Keratinocyte (primary cell): ENCODE data around the gene STXBP1. TPM values are rescaled to one million over a fixed set of nuclear protein-coding genes. Genes with fewer than 3 reads are reported as not detected.
A peak's percentile ranks its signal among the peaks of the same experiment; 100 is the strongest.

ENCODE experiments used
- DNase-seq: peaks from one replicate; pipeline ENCODE4 v3.0.0-alpha.2; 2011; ENCODE audit warnings: low read depth, missing footprints, low spot score
- FAIRE-seq: peaks from 2 replicates; lab custom pipeline; 2011; peaks lifted over from hg19 to GRCh38; lab: Jason Lieb, UNC
- H2AFZ ChIP-seq: 2 replicates; pipeline ENCODE4 v1.6.0; 2012; ENCODE audit warnings: low read length, control low read depth, inconsistent platforms; ENCODE audit not compliant: control insufficient read depth
- H3K27ac ChIP-seq: 2 replicates; pipeline ENCODE4 v1.5.1; 2011; ENCODE audit warnings: low read length; ENCODE audit not compliant: control insufficient read depth, insufficient read depth
- H3K27me3 ChIP-seq: 3 replicates; pipeline ENCODE4 v1.6.0; 2011; ENCODE audit warnings: low read length; ENCODE audit not compliant: control insufficient read depth, insufficient read depth; ENCODE audit errors: extremely low read depth
- H3K36me3 ChIP-seq, 2 experiments: 2 replicates in 1 of 2; 3 replicates in 1 of 2; pipeline ENCODE4 v1.5.1; 2011; ENCODE audit warnings: low read length in 2 of 2, mild to moderate bottlenecking in 1 of 2; ENCODE audit not compliant: control insufficient read depth in 2 of 2, insufficient read depth in 2 of 2; ENCODE audit errors: extremely low read depth in 1 of 2
- H3K4me1 ChIP-seq: 3 replicates; pipeline ENCODE4 v1.5.1; 2011; ENCODE audit warnings: low read length; ENCODE audit not compliant: control insufficient read depth, insufficient read depth; ENCODE audit errors: extremely low read depth
- H3K4me2 ChIP-seq: 3 replicates; pipeline ENCODE4 v1.6.0; 2011; ENCODE audit warnings: low read depth, low read length; ENCODE audit not compliant: control insufficient read depth, insufficient read depth; ENCODE audit errors: extremely low read depth
- H3K4me3 ChIP-seq, 3 experiments: fragments of 200-600 bp in 1 of 3; sonication (generic) in 1 of 3; 2 replicates in 2 of 3; 3 replicates in 1 of 3; pipeline ENCODE4 v1.5.1; 2011 to 2016; ENCODE audit warnings: low read length in 3 of 3, mild to moderate bottlenecking in 3 of 3, control low read depth in 2 of 3, inconsistent platforms in 1 of 3, low read depth in 1 of 3, mixed read lengths in 1 of 3, mixed run types in 1 of 3, moderate library complexity in 1 of 3; ENCODE audit not compliant: control insufficient read depth in 2 of 3, insufficient read depth in 2 of 3; ENCODE audit errors: extremely low read depth in 1 of 3
- H3K79me2 ChIP-seq: 2 replicates; pipeline ENCODE4 v1.6.0; 2012; ENCODE audit warnings: low read length; ENCODE audit not compliant: control insufficient read depth, insufficient read depth
- H3K9ac ChIP-seq: 3 replicates; pipeline ENCODE4 v1.6.0; 2011; ENCODE audit warnings: low read length; ENCODE audit not compliant: control insufficient read depth, insufficient read depth; ENCODE audit errors: extremely low read depth
- H3K9me1 ChIP-seq: 3 replicates; pipeline ENCODE4 v1.6.0; 2011; ENCODE audit warnings: low read length; ENCODE audit not compliant: control insufficient read depth, insufficient read depth; ENCODE audit errors: extremely low read depth
- H3K9me3 ChIP-seq: 2 replicates; pipeline ENCODE4 v1.5.1; 2012; ENCODE audit warnings: low read depth, low read length; ENCODE audit not compliant: control insufficient read depth
- H4K20me1 ChIP-seq: 3 replicates; pipeline ENCODE4 v1.6.0; 2011; ENCODE audit warnings: low read length; ENCODE audit not compliant: control insufficient read depth, insufficient read depth; ENCODE audit errors: extremely low read depth
- EZH2 ChIP-seq: IDR thresholded peaks from one replicate; pipeline ENCODE4 v1.6.1; 2012; ENCODE audit warnings: inconsistent platforms, mild to moderate bottlenecking, low read length, moderate library complexity
- dilution Hi-C: fragments of 300-500 bp; cut with MboI; formaldehyde crosslinking; loops from one replicate; pipeline ENCODE4 v1.7.0; 2020; ENCODE audit warnings: low sequenced_read_pairs; ENCODE audit not compliant: extremely low pct_ligation_motif_present
- polyA plus RNA-seq, 5 experiments: library from polyadenylated mRNA; depleted of rRNA in 3 of 5; stranded (reverse) in 3 of 5; stranded (forward) in 1 of 5; unstranded in 1 of 5; fragments of >200 nt; gene quantifications; 1 replicate in 1 of 5; 2 replicates in 3 of 5; 3 replicates in 1 of 5; pipeline versions ENCODE4 v1.2.1 to v1.2.3, GENCODE V29; 2011 to 2012; ENCODE audit warnings: missing spikeins in 2 of 5, low read depth in 1 of 5, low replicate concordance in 1 of 5
- TF ChIP-seq, protein P1 (sequence below), 3 experiments: IDR thresholded peaks in 1 of 3; conservative IDR thresholded peaks in 1 of 3; optimal IDR thresholded peaks in 1 of 3; 2 replicates in 2 of 3; 3 replicates in 1 of 3; pipeline versions ENCODE3 to v1.5.1; 2011; ENCODE audit warnings: low read length in 3 of 3, mild to moderate bottlenecking in 3 of 3, moderate library complexity in 2 of 3, control low read depth in 1 of 3, inconsistent platforms in 1 of 3; ENCODE audit not compliant: insufficient read depth in 2 of 3; ENCODE audit errors: extremely low read depth in 1 of 3

STXBP1 gene
- polyA plus RNA-seq, 1 donor (not counting 4 experiments of a cell fraction or from before 2014, with no cell fraction given) = 17.1 TPM

GRCh38 chr9:127633216-127633862, 21.3 kb downstream of the STXBP1 start:
- no peaks in the 10 kb centered on the region for H3K9me3 ChIP-seq
- no peak overlapping the region for H3K9ac ChIP-seq
- no peak overlapping the region for H3K27ac ChIP-seq
- peak overlapping the region; percentile 30 for H3K4me2 ChIP-seq
- H2AFZ ChIP-seq = no peak overlapping the region
- no peak for TF ChIP-seq EZH2
- TF ChIP-seq, protein P1, sequence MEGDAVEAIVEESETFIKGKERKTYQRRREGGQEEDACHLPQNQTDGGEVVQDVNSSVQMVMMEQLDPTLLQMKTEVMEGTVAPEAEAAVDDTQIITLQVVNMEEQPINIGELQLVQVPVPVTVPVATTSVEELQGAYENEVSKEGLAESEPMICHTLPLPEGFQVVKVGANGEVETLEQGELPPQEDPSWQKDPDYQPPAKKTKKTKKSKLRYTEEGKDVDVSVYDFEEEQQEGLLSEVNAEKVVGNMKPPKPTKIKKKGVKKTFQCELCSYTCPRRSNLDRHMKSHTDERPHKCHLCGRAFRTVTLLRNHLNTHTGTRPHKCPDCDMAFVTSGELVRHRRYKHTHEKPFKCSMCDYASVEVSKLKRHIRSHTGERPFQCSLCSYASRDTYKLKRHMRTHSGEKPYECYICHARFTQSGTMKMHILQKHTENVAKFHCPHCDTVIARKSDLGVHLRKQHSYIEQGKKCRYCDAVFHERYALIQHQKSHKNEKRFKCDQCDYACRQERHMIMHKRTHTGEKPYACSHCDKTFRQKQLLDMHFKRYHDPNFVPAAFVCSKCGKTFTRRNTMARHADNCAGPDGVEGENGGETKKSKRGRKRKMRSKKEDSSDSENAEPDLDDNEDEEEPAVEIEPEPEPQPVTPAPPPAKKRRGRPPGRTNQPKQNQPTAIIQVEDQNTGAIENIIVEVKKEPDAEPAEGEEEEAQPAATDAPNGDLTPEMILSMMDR (optimal IDR thresholded peaks at IDR 0.05 in 1 of 3, IDR thresholded peaks at IDR 0.05 in 1 of 3, conservative IDR thresholded peaks at IDR 0.05 in 1 of 3; ENCODE audit: extremely low read depth in 1 of 3, insufficient read depth in 2 of 3, low read length in 3 of 3) = no peak
- no peaks in the 10 kb centered on the region for H4K20me1 ChIP-seq
- H3K4me3 ChIP-seq = no peak overlapping the region
- dilution Hi-C loops = no loop called here
- H3K9me1 ChIP-seq = no peaks in the 10 kb centered on the region
- H3K27me3 ChIP-seq = no peaks in the 10 kb centered on the region
- peaks cover 7% of the 10 kb centered on the region for H3K79me2 ChIP-seq
- peaks cover 32% of the 10 kb centered on the region for H3K4me1 ChIP-seq
- no peak for FAIRE-seq
- no peaks in the 10 kb centered on the region for H3K36me3 ChIP-seq
- DNase-seq = no peak

- Histone ChIP-seq H2AFZ (no peak overlapping the region), H3K4me2 (peak overlapping the region; percentile 30), H3K9ac (no peak overlapping the region), H4K20me1 (no peaks in the 10 kb centered on the region), H3K4me3 (no peak overlapping the region), H3K9me1 (no peaks in the 10 kb centered on the region), H3K27ac (no peak overlapping the region), H3K27me3 (no peaks in the 10 kb centered on the region), H3K36me3 (no peaks in the 10 kb centered on the region), H3K9me3 (no peaks in the 10 kb centered on the region), H3K4me1 (peaks cover 26% of the 10 kb centered on the region), H3K79me2 (peaks cover 8% of the 10 kb centered on the region)
- dilution Hi-C loops = no loop called here
- no peak for FAIRE-seq
- TF ChIP-seq, protein P1 (optimal IDR thresholded peaks at IDR 0.05 in 1 of 3, IDR thresholded peaks at IDR 0.05 in 1 of 3, conservative IDR thresholded peaks at IDR 0.05 in 1 of 3; ENCODE audit: extremely low read depth in 1 of 3, insufficient read depth in 2 of 3, low read length in 3 of 3) = no peak
- TF ChIP-seq EZH2 = no peak
- no peak for DNase-seq
These were observed 21.9 kb downstream of the STXBP1 start for GRCh38 chr9:127634021-127634420.
